GM12891 (cell line): ENCODE results near the gene CSNK2B.

ENCODE experiments used
- POLR2A ChIP-seq: IDR thresholded peaks from 2 replicates; pipeline ENCODE4 v1.6.1; 2011; ENCODE audit warnings: low read depth, low read length, control low read depth
- POLR2AphosphoS5 ChIP-seq: IDR thresholded peaks from 2 replicates; pipeline ENCODE4 v1.6.1; 2011; ENCODE audit warnings: low read depth, low read length, control low read depth
- SPI1 ChIP-seq: IDR thresholded peaks from 2 replicates; pipeline ENCODE4 v1.6.1; 2011; ENCODE audit warnings: low read depth, low read length, control low read depth
- TAF1 ChIP-seq: IDR thresholded peaks from 2 replicates; pipeline ENCODE4 v1.6.1; 2011; ENCODE audit warnings: low read depth, low read length, control low read depth

DNA sequence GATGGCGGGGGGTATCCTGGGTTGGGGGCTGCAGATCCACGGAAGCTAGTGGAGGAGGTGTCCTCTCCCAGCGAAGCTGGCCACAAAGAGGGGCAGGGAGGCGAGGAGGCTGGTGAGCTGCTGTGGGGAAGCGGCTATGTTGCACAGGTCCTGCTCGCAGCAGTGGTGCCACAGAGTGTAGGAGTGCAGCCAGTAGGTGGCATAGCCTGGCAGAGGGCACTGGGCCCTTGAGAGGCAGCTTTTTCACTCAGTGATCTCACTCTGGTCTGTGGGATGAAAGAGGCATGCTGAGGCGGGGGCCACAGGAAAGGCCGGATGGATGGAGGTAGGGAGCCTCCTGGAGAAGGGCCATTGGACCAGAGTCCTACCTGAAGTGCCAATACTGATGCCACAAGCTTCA is 46.4 kb downstream of the CSNK2B start:
- TF ChIP-seq POLR2A (no peak), TAF1 (no peak), POLR2AphosphoS5 (no peak), SPI1 (no peak)
